Measurements from ENCODE around the gene TMTC3.

TMTC3 gene

DNA sequence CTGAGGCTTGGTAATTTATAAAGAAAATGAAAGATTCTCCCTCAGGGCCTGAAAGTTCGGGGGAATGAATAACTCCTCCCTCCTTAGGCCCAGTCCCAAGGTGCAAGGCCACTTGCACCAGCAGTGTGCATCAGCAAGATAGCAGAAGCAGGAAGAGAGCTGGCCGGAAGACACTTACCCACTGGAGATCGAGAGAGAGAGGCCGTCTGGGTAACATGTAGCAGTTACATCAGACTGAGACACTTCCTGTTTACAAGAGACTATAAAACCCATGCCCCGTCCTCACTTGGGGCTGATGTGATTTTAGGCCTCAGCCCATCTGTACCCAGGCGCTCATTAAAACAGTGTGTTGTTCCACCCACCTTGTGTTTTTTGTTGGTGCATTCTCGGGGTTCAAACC lies 85.2 kb downstream of the TMTC3 start:
- no peak for DNase-seq (ENCODE audit: low read depth in 2 of 2)

DNA sequence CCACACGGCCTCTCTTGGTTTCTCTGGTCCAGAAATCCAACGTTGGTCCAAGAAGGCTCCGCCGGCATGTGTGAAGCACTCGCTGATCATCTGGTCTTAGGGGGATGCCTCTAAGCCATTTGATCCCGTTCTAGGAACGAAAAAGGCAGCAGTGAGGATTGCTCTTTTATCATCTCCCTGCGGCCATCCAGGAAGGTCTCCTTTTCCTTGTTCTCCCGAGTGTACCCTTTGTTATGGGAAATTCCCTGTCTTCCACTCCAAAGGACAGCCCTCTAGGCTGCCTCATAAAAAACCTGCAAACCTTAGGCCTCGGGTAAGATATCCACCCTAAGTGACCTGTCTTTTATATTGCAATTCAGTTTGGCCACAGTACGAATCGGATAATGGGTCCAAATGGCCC lies 85.8 kb downstream of the TMTC3 start:
- no peak for DNase-seq (ENCODE audit: low read depth in 2 of 2)

GRCh38 chr12:88228720-88229119 lies 86.6 kb downstream of the TMTC3 start:
- no peak for DNase-seq (ENCODE audit: low read depth in 2 of 2)

DNA sequence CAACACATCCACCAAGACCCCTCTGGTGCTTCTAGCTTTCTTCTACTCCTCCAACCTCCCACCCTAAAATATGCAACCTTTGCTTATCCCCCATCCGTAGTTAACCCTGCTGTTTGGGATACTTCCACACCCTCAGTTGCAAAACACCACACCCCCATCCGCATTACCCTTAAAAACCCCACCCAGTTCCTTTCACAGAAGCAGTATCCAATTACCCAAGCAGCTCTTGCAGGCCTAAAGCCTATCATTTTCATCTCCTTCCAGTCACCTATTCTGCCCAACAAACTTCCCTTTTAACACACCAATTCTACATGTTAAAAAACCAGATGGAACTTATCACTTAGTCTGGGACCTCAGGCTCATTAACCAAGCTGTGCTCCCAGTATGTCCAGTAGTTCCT lies 88.2 kb downstream of the TMTC3 start:
- no peak for DNase-seq (ENCODE audit: low read depth in 2 of 2)

GRCh38 chr12:88235183-88235833 lies 93.2 kb downstream of the TMTC3 start:
- no peak for DNase-seq (ENCODE audit: low read depth in 2 of 2)

DNA sequence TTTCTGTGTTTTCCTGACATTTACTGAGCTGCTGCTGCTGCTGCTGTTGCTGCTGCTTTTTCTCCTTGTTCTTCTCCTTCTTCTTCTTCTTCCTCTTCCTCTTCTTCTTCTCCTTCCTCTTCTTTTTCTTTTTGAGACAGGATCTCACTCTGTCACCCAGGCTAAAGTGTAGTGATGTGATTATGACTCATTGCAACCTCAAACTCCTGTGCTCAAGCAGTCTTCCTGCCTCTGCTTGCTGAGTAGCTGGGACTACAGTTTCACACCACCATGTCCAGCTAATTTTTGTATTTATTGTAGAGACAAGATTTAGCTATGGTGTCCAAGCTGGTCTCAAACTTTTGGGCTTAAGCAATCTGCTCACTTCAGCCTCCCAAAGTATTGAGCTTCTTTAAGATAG lies 95.8 kb downstream of the TMTC3 start:
- no peak for DNase-seq (ENCODE audit: low read depth in 2 of 2)

GRCh38 chr12:88238406-88238805 lies 96.3 kb downstream of the TMTC3 start:
- no peak for DNase-seq (ENCODE audit: low read depth in 2 of 2)

- no peak for DNase-seq (ENCODE audit: low read depth in 2 of 2)
These were observed 99.9 kb downstream of the TMTC3 start for GRCh38 chr12:88241862-88242570.

- DNase-seq (ENCODE audit: low read depth in 2 of 2): no peak
These were observed 100.4 kb downstream of the TMTC3 start for GRCh38 chr12:88242571-88242925.

DNA sequence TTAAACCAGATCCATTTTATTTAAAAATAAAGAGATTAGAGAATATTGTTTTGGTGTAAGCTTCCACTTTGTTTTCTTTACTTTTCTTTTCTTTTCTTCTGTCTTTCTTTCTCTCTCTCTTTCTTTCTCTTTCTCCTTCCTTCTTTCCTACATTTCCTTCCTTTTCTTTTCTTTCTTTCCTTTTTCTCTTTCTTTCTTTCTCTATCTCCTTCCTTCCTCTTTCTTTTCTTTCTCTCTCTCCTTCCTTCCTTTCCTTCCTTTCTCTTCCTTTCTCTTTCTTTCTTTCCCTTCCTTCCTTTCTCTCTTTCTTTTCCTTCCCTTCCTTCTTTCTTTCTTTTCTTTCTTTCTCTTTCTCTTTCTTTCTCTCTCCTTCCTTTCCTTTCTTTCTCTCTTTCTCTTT lies 100.8 kb downstream of the TMTC3 start:
- DNase-seq (ENCODE audit: low read depth in 2 of 2): no peak

- no peak for DNase-seq (ENCODE audit: low read depth in 2 of 2)
These were observed 101.9 kb downstream of the TMTC3 start for GRCh38 chr12:88243982-88244381.

- DNase-seq (ENCODE audit: low read depth in 2 of 2): no peak
These were observed 103.8 kb downstream of the TMTC3 start for GRCh38 chr12:88245905-88246304.

GRCh38 chr12:88247241-88247643 lies 105.1 kb downstream of the TMTC3 start:
- DNase-seq (ENCODE audit: low read depth in 2 of 2): no peak

- no peak for DNase-seq (ENCODE audit: low read depth in 2 of 2)
These were observed 106.5 kb downstream of the TMTC3 start for GRCh38 chr12:88248606-88249005.

Data from stimulated activated CD8-positive, alpha-beta memory T cell treated with anti-CD3 and anti-CD28 coated beads, Interleukin-2, amount 100 ng/mL, for 1 hour (primary cell).